DOHH2 (cell line): ENCODE data around the gene MYCBPAP.

Experiments used
- CTCF ChIP-seq: fragments of 200-600 bp; sonication (generic); IDR thresholded peaks from one replicate; pipeline ENCODE4 v1.5.1; 2014; ENCODE audit warnings: antibody characterized with exemption, mild to moderate bottlenecking, low read depth, low read length; ENCODE audit not compliant: poor library complexity, severe bottlenecking
- EZH2phosphoT487 ChIP-seq: fragments of 200-600 bp; sonication (generic); IDR thresholded peaks from 2 replicates; pipeline ENCODE4 v1.6.1; 2017; ENCODE audit warnings: borderline replicate concordance, mild to moderate bottlenecking, antibody characterized with exemption, low read length, moderate library complexity, mixed read lengths

GRCh38 chr17:50507871-50508572, at the start of gene MYCBPAP:
- TF ChIP-seq CTCF (no peak), EZH2phosphoT487 (no peak)
